ENCODE data around the gene TTLL7.

Gene TTLL7

DNA sequence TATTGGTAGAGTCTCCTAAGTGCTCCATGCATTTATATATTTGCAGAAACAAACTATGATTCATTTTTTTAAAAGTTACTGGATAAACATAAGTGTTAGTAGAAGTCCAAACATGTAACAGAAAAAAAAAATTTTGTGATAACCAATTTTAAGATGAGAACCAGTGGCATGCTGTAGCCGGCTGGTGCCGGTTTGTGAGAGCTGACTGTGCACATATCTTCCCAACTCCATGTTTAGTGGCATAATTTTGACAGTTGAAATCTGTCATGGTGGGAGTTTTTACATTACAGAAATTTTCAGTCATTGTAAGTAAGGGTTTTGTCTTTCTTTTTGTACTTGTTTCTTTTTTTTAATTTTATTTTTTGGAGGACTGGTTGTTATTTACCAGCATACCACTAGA lies 141.2 kb downstream of the TTLL7 start:
- DNase-seq: no peak

DNA sequence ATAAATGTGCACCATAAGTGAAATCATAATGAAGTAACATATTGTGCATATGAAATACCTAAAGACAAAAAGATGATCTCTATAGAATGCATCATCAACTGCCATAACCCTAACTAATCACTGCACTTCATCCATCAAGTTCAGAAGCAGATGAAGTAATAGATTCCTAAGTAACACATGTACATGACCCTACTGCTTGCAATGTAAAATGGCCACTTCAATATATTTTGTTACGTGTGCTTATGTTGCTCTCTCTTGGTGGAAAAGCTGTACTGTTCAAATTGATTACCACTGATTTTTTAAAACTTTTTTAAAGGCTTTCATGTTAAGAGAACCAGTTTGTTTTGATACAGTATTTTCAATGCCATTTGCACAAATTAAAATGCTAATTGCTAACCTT lies 141.8 kb downstream of the TTLL7 start:
- no peak for DNase-seq

DNA sequence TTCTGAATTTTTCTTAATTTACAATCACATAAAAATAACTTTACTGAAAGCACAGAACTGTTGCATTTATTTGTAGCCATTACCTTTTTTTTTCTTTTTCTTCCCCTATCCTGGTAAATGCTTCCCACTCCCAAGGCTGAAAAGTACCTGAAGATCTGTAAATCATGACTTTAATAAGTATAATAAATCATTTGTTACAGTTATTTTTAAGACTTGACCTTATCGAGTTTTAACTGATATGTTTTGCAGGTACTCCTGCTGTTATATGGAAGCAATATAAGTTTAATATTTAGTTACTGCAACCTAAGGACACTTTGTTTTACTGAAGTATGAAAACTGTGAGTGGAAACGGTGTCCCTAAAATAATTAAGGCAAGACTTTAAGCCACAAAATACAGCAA lies 142.6 kb downstream of the TTLL7 start:
- no peak for DNase-seq

DNA sequence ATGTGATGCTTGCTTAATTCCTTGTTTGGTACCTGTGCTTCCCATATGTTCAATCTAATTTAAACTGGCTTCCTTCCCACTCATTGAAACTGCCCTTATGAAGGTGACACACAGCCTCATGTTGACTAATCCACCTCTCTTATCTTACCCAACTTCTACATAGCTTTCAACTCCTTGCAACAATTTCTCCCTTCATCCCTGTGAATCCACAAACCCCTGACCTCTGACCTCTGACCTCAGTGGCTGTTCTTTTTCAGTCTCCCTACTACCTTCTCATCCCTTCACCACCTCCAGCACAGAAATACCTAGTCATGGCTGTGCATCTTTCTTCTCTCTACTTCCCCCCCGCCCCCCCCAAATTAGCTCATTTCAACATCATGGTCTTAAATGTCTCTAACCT lies 144.5 kb downstream of the TTLL7 start:
- no peak for DNase-seq

DNA sequence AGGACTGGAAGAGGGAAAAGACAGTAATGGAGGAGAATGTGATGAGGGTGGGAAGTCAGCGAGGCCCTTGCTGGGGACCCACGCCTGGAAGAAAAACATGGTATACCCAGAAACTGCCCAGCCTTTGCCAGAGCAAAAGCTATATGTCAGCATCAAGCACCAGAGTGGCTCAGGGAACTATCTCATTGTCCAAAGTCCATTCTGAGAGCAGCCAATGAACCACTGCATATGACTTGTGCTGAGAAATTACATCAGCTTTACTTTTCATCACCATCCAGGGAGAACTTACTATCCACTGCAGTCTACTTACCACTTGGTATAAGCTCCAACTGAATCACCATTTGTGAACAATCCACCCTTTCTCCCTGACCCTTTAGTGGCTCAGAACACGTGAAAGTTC lies 148.1 kb downstream of the TTLL7 start:
- DNase-seq: no peak

DNA sequence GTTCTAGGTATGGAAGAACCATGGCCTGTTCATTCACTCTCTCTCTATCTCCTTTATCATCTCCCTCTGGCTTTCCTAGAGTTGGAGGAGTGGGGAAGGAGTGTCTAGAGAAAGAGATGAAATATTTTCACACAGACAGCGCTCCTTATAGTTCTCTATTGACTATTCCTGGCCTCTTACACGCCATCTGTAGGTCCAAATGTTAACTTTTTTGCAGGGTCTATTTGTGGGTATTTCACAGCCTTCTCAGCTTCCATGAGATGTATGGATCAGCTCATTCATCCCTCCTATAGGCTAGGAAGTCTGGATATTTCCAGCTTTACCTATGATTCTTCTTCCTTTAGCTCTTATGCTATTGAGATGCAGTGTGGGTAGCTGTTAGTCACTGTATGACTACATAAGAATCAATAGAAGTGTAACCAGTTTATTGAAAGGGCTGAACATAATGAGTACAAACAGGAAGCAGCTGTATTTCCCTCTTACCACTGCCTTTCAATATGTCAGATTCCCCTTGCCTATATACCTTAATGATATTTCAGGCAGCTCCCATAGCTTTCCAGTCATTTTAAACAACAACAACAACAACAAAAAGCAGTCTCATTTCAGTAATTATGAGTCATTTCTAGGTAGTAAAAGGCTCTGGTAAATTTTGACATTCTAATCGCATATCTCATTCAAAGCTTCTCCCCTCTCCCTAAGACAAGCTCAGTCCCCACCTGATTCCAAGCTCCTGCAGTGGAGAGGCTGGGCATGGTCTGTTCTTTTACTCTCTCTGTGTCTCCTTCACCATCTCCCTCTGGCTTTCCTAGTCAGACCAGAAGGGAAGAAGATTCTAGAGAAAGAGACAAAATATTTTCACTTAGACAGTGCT lies 149.5 kb downstream of the TTLL7 start:
- DNase-seq: no peak

DNA sequence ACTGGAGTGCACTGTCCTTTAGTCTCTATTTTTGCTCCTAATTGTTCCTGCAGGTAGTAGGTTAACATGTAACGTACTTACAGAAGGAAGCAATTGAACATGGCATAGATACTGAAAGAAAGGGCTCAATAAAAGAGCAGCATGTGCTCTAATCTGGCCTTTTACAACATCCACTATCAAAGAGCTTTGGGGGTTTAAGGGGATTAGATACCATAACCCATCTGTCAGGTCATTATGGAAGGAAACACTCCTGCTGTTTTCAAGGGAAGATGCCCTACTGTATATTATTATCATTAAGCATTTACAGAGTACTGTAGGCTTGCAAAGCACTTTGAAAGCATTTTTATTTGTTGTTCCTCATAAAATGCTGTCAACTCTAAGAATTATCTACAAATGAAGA lies 152.8 kb downstream of the TTLL7 start:
- no peak for DNase-seq

DNA sequence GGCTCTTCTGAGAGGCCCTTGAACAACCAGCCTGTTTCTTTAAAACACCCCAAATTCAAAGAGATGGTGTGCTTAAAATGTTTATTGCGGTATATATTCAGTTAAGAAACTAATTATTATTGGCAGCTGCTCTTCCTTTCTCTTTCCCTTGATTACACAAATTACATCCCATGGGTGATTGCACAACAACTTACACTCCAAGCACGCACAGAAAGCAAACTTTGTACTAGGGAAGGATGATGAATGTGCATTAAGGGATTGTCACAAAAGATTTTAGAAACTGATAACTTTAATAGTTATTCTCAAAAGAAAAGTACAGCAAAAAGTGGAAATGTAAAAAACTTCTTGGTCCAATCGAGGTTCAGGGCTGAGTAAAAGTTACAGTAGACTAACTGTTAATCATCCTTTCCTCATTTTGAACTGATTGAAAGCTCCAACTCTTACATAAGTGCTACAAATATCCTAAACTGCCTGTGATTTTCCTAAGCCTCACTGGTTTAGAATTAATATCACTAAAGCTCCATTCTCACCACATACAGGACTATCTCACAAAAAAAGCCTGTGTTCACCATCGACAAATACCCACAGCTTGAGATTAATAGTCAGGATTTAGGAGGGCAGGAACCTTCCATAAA lies 153.4 kb downstream of the TTLL7 start:
- DNase-seq: no peak

DNA sequence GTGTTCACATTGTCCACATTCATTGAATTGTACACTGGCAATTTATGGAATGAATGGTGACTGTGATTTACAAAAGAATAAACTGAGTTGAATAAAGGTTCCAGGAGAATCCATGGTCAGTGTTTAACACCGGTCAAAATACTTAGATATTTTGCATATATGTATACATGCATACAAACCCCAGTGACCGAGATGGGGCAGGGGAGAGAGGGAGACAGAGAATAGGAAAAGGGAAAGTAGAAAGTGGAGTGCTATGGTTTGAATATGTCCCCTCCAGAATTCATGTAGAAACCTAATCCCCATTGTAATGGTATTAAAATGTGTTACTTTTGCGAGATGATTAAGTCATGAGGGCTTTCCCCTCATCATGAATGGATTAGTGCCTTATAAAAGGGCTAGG lies 154.4 kb downstream of the TTLL7 start:
- DNase-seq: no peak

DNA sequence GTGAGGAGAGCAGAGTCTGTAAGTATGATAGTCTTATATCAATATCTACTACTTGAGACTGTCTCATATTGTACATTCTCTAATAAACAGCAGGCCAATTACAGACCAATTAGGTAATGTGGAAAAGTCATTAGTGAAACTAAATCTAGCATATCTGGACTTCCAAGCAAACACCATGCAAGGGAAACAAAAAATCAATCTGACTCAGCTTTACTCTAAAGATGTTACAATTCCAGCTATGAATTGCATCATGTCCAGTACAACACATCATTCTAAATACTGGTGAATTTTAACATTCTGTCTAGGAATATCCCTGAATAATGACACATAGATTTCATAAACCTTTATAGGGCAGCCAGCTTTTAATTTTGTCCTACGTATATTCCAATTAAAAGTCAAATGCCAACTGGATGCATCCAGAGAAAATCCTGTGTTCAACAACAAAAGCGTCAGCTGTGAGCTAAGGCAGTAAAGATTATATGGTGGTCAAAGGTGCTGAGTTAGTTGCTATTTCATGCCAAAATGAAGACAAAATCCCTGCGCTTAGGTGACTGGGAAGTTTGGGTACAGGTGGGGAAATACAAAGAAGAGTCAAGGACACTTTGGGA lies 159.3 kb downstream of the TTLL7 start:
- no peak for DNase-seq

DNA sequence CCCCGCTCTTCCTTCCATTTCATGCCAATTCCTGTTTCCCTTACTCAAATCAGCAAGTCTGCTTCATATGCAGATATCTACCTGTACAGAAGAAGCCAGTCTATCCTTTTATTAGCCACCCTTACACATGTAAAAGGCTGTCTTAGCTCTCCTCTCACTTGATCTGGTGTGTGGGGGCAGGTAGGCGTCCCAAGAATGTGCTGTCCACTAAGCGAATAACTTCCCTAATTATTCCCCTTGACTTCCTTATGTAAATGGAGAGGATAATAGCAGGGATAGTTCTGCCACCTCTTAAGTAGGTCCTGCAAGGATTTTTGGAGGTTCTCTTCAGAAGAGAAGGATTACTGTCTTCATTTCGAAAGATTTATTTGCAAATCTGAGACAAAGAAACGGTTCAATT lies 160.4 kb downstream of the TTLL7 start:
- no peak for DNase-seq

DNA sequence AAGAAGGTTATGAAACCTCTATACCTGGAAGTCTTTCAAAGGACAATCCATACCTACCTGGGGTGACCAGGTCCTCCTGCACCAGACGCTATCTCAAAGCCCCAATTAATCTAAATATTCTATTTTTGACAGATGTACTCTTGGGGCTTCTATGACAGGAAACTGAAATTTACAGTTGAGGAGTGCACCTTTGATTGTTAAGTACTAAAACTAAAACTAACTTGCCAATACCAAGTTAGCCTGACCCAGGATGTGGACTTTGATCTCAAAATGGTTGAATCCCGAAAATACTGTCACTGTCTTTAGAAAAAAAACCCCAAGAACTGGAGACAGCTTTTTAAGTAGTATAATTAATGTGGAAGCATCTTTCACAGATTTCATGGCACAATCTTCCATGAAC lies 162.4 kb downstream of the TTLL7 start:
- DNase-seq: no peak

DNA sequence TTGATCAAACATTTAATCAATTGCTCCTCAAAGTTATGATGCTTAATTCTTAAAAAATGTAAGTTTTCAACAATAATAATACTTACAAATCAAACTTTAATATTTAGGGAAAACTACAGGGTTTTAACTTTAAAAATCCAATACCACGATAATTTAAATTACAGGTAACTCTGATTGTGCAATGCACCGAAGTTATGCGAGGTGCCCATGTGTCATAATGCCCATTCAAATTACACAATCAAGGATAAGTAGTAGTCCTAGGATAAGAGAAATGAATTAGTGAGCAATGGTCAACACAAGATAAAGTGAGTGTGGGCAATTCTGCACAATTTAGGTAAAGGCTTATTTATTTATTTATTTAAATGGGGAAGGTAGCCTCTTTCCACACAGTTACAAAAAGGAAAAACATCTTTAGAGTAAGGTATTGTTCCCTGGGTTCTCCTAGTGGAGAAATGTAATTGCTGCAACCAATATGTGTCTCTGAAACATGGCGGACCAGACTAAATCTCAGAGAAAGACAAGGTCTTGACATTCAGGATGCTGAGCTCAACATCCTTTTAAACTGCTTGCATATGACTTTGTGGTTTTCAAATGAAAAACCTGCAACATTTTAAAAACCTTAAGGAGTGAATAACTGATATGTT lies 164.2 kb downstream of the TTLL7 start:
- no peak for DNase-seq

DNA sequence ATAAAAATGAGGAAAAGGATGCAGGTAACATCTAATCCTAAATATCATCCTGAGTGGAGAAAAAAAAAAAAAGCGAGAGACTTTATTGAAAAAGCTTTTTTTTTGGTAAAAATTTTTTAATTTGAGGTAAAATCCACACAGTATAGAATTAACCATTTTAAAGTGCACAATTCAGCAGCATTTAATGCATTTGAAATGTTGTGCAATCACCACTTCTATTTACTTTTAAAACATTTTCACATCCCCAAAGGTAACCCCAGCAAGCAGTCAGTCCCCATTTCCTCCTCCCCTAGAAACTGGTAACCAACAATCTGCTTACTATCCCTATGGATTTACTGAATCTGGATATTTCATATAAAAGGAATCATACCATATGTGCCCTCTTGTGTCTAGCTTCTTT lies 166.7 kb downstream of the TTLL7 start:
- DNase-seq: no peak

DNA sequence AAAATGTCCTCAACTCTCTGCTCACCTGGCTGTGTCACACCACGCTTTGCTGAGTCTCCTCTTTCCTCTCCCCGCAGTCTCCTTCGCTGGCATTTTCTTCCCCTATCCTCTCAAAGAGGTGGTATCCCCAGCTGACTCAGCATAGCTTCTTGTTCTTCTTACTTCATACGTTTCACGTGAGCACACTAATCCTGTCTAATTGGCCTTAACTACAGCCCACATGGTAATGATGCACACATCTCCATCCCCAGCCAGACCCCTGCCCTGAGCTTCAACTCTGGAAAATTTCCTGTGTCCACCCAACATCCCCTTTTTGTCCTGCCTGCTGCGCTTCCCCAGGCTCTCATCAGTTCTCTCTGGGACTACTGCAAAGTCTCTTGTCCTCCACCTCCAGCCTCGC lies 169.8 kb downstream of the TTLL7 start:
- DNase-seq: no peak

DNA sequence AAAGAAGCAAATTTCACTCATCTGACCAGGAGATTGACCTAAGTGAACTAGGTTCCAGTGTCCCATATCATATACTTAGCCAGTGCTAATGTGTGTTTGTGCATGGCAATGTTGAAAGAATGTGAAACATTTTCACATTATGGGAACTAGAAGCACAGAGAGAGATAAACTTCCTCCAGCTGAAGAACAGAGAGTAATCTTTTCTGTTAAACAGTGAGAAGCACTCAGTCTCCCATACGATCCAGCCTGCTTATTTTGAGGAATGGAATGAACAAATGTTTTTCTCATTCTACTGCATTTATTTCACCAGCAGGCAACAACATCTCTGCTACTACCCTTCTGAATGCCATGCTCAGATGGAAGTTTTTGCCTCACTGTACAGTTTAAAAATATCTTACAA lies 170.5 kb downstream of the TTLL7 start:
- no peak for DNase-seq

DNA sequence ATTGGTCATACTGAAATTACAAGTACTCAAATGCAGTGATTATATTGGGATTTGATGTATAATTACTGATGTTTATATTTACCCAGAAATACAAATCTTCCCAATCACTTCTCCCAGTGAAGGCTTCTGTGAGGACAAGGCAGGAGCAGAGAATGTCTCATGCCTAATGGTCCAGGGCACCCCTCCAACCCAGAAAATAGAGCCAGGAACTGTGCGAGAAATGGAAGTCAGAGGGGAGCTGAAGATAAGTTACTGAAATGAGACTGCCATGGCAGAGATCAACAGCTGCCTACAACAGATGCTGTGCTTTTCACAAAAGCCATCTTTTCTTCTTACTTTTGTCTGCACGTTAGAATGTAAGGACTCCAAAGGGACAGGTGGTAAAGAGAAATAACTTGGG lies 171.2 kb downstream of the TTLL7 start:
- DNase-seq: no peak

DNA sequence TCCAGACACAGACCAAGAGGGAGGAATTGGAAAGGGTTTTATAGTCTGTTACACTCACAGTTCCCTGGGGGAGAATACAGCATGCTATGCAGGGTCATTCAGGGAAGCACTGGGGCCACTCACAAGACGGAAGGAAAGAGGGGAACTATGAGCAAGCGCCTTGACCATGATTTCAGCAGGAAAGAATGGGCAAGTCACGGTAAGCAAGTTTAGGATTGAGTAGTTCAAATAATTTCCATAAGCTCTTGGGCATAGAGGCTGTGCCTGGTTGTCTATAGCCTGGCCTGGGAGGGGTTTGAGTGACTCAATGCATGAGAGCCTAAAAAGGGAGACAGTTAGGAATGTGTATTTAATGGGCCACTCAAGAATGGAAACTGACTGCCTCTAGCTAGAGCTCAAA lies 176.7 kb downstream of the TTLL7 start:
- DNase-seq: no peak

DNA sequence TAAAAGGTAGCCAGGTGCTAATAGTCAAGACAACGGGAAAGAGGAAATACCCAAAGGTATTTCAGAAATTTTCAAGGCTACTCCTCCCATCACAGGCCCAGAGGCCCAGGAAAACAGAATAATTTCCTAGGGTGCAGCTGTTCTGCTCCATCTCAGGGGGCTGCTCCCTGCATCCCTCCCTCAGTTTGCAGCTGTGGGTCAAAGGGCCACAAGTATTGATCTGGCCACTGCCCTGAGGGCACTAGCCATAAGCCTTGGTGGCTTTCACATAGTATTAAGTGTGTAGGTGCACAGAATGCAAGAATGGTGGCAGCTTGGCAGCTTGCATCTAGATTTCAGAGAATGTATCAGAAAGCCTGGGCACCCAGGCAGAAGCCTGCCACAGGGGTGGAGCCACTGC lies 179.5 kb downstream of the TTLL7 start:
- DNase-seq: no peak

DNA sequence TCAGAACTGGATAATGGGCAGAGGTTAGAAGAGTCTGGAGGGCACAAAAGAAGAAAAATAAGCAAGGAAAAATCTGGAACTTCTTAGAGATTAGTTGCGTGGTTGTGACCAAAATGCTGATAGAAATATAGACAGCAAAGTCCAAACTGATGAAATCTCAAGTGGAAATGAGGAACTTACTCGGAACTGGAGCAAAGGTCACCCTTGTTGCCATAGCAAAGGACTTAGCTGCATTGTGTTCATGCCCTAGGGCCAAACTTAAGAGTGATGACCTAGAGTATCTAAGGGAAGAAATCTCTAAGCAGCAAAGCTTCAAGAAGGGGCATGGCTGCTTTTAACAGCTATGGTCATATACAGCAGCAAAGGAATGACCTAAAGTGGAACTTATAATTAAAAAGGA lies 180.0 kb downstream of the TTLL7 start:
- peak; percentile 3 for DNase-seq

DNA sequence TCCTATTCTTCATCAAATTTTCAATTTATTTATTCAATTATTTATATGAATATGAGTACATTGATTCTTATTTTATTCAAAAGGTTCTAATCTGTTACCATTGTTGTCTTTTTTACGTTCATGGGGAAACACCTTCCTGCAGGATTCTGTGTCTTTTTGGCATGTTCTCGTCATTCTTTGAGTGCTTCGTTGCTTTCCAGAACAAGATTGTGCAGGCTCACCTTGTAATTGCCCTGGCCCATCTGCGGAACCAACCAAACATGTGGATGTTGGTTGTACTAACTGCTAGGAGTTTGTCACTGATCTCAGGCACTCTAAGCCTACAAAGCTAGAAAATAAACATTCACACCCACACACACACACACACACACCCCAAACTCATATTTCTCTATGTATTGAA lies 182.1 kb downstream of the TTLL7 start:
- no peak for DNase-seq

DNA sequence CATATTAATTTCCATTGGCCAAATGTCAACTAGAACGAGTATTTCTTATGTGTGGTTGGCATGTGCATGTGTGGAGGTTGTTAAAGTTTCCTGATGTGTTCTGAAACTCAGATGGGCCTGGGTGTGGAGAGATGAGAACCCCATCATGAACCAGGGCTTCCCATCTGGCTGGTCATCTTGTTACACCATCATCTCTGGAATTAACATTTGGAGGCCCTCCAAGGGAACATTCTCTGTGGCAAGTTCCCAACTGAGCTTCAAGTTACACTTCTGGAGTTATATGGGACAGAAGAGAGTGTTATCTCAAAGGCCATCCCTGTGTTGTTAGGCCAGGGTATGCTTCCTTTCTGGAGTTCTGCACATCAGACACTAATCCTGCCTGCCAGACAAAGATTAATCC lies 183.6 kb downstream of the TTLL7 start:
- no peak for DNase-seq
